Testis (tissue), 2 donors: ENCODE data around the gene C16orf89.

Experiments used
- POLR2A ChIP-seq: fragments of 450-650 bp; IDR thresholded peaks from one replicate; pipeline ENCODE4 v1.6.1; 2017; ENCODE audit warnings: antibody characterized with exemption, mild to moderate bottlenecking, moderate library complexity
- TF ChIP-seq, protein P1 (sequence below), 3 experiments: fragments of 450-650 bp in 2 of 3; fragments of 200-600 bp in 1 of 3; sonication (generic) in 1 of 3; IDR thresholded peaks; one replicate each; pipeline ENCODE4 v1.5.1; 2016 to 2019; ENCODE audit warnings: antibody characterized with exemption in 3 of 3, mild to moderate bottlenecking in 2 of 3, moderate library complexity in 1 of 3

DNA sequence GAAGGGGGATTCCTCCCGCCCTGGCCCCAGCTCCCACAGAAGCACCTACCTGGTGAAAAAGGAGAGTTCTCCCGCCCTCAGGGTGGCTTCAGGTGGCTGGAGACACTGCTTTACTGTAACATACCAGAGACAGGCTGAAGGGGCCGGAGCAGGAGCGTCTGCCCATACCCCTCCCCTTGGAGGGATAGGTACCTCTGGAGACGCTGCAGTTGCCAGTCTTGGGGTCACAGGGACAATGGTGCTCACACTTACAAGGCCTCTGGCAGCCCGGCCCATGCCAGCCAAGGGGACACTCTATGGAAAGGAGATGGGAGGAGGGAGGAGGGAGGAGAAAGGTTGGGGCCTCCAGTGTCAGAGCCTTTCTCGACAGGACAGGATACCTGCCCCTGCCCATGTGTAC, 38.7 kb downstream of the C16orf89 start:
- TF ChIP-seq POLR2A: no peak
- TF ChIP-seq, protein P1, sequence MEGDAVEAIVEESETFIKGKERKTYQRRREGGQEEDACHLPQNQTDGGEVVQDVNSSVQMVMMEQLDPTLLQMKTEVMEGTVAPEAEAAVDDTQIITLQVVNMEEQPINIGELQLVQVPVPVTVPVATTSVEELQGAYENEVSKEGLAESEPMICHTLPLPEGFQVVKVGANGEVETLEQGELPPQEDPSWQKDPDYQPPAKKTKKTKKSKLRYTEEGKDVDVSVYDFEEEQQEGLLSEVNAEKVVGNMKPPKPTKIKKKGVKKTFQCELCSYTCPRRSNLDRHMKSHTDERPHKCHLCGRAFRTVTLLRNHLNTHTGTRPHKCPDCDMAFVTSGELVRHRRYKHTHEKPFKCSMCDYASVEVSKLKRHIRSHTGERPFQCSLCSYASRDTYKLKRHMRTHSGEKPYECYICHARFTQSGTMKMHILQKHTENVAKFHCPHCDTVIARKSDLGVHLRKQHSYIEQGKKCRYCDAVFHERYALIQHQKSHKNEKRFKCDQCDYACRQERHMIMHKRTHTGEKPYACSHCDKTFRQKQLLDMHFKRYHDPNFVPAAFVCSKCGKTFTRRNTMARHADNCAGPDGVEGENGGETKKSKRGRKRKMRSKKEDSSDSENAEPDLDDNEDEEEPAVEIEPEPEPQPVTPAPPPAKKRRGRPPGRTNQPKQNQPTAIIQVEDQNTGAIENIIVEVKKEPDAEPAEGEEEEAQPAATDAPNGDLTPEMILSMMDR (IDR thresholded peaks at IDR 0.05): no peak
